HG02610 (cell line): ENCODE measurements around the gene SLC6A12.

Source experiments
- ATAC-seq: cut with Tn5 transposase; IDR thresholded peaks from one replicate; pipeline ENCODE4 v1.9.1; 2021; ENCODE audit warnings: mild to moderate bottlenecking, moderate library complexity; ENCODE audit not compliant: unreplicated experiment

The SLC6A12 gene

GRCh38 chr12:214003-214741, at the start of gene SLC6A12:
TSS of gene SLC6A12 (minus strand) at chr12:214157. CDS start at chr12:209986, 4,171 bp downstream.
- ATAC-seq, result no peak

GRCh38 chr12:263574-263973, 49.6 kb upstream of the SLC6A12 start:
- no peak for ATAC-seq

DNA sequence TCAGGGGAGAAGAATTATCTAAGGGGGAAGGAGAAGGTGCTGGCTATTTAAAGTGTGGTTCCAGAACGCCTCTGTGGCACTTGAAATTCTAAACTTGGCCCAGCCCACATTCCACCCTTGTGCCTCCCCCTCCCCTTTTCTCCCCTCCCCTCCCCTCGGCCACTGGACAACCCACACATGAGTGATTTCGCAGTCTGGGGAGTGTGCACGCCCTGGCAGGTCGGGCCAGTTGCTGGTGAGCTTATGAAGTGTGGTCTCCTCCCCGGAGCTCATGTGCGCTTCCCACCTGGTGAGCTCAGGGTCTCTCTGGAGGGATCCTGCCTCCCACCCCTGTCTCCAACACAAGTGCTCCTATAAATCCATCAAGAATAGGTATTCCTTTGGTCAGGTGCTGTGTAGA, 48.9 kb upstream of the SLC6A12 start, which contains the start of gene SLC6A13:
SLC6A13 (minus strand) TSS at position 20 of the 400 bp plus-strand sequence. CDS start 2,784 bp downstream, outside the sequence.
- no peak for ATAC-seq

GRCh38 chr12:262113-262512, 48.2 kb upstream of the SLC6A12 start:
- no peak for ATAC-seq

DNA sequence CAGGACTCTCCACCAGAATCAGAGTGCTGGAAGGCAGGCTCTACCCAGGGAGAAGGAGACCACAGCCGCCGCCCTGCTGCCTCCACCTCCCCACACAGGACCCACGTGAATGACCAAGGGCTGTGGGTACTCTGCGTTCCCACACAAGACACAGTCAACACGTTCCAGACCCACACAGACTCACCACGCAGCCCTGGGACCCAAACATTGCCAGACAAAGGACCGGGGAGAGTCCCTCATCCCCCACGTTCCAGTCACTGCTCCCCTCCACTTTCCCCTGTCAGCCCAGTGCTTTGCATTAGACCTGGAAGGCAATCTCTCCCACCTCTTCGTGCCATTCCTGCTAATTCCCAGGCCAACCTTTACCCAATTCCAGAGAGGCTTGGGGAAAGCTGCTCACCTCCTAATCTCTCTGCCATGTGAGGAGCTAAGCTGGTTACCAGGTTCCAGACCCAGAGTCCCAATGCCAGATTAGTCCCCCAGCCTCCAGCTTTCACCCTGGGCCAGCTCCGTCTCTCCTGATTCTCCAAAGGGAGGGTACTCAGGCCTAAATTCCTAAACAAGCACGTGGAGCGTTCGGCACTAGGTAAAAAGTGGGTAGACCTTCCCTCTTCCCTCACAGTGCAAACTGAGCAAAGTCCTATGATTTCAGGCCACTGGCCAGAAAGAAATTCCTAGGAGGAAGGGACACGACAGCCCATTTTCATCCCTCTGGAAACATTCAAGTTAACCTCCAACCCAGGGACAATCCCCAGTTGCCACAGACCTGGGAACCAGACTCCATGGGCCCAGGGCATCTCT, 43.8 kb upstream of the SLC6A12 start:
- ATAC-seq, result no peak

- ATAC-seq, result no peak
These were observed 43.0 kb upstream of the SLC6A12 start for GRCh38 chr12:256958-257357.

- ATAC-seq, result no peak
These were observed 42.3 kb upstream of the SLC6A12 start for GRCh38 chr12:256225-256624.

GRCh38 chr12:254912-255311, 41.0 kb upstream of the SLC6A12 start:
- ATAC-seq, result no peak

DNA sequence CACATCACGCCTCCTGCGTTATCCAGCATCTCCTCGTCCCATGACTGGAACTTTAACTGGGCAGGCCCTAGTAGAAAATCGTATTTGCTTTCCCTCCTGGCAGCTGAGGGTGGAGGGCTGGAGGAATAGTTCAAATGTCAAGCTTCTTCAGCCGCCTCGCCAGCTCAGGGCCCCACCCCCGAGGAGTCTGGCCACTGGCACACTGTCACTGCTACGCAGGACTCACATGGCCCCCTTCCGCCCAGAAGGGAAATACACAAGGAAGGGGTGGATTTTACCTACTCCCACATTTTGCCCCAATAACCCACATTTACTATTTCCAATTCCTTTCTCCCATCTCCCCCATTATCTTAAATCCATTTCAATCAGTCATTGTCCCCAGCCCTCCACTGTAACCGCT, 40.1 kb upstream of the SLC6A12 start:
- ATAC-seq, result no peak

DNA sequence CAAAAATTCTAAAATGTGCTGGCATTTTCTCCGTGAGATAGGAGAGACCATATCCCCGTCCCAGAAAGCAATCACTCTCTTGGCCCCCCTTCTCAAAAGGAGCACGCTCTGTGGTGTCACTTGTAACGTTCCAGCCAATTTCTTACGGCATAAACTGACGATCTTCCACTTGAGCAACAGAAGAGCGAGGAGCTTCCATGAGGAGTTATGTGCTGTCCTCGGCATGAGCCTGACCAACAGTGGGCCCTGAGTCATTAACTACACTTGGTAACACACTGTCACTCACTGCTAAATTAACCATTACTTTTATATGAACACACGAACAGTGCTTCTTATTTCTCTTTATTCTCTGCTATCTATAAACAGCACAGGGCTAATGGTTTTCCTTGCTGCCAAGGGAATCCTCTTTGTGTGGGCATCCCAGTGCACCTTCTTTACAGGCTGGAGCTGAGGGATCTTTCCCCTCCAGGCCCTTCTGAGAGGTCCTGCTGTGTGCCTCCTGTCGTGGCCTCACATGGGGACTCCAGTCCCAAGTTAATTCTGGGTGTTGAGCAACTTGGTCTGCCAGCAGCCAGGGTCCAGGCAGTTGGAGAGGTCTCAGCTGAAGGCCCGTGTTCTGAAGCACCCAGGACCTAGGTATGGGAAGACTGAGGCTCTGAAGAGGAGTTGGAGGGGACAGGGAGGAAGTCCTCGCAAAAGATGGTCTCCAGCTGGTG, 39.3 kb upstream of the SLC6A12 start:
- no peak for ATAC-seq

- no peak for ATAC-seq
These were observed 38.7 kb upstream of the SLC6A12 start for GRCh38 chr12:252636-253035.

DNA sequence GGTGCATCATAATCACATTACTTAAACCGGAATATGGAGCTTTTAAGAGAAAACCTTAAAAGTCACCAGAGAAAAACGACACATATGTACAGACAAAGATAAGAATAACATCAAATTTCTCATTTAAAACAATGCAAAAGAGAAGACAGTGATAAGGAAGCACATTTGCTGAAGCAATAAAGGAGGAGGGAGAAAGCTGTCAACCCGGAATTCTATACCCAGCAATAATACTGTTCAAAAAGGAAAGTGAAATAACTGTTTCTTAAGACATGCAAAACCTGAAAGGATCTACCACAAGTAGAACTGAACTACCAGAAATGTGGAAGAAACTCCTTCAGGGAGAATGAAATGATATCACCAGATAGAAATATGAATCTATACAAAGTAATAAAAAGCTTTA, 33.3 kb upstream of the SLC6A12 start:
- no peak for ATAC-seq

DNA sequence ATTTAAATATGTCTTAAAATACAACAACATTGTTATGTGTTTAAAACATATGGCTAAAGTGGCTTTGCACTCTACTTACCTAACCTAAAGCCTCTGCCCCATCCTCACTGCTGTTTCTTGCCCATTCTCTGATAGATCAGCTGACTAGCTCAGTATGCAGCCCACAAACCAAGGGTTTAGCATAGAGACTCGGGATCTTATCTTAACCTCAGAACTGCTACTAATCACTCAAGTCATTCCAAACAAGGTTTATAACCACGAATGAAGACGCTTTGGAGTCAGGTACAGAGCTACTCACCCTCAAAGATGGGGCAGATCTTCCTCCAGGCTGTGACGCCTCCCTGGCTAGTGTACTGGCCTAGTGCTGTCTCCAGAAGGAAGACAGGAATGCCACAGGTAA, 29.4 kb upstream of the SLC6A12 start:
- no peak for ATAC-seq

DNA sequence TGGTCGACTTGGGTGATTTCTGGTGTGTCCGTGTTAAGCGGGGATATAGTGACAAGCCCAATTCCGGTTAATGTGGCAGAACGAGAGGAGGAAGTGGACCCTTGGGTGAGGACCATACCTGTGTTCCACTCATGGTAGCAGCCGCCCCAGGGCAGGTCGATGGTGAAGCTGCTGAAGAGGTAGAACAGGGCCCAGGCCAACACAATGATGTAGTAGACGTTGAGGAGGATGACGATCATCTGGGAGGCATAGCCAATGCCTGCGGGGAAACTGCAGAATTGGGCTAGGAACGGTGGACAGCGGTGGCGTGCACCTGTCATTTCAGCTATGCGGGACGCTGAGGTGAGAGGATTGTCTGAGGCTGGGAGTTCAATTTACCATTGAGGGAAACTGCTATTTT, 28.5 kb upstream of the SLC6A12 start:
- ATAC-seq, result no peak

DNA sequence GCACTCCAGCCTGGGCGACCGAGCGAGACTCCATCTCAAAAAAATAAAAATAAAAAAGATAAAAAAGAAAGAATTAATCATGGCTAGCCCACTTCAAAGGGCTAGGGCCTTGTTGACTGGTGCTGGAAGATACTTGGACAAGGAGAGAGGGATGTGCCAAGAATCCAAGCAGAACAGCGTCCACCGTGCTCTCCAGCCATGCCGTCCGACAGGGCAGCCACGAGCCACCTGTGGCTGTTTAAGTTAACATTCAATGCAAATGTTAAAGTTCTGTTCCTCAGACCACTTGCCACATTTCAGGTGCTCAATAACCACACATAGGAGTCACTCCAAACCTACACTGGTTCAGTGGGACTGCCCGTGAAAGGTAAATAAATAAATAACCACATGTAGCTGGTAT, 27.3 kb upstream of the SLC6A12 start:
- ATAC-seq, result no peak

GRCh38 chr12:240566-240965, 26.6 kb upstream of the SLC6A12 start:
- no peak for ATAC-seq

GRCh38 chr12:238736-239398, 24.9 kb upstream of the SLC6A12 start:
- ATAC-seq, result no peak

DNA sequence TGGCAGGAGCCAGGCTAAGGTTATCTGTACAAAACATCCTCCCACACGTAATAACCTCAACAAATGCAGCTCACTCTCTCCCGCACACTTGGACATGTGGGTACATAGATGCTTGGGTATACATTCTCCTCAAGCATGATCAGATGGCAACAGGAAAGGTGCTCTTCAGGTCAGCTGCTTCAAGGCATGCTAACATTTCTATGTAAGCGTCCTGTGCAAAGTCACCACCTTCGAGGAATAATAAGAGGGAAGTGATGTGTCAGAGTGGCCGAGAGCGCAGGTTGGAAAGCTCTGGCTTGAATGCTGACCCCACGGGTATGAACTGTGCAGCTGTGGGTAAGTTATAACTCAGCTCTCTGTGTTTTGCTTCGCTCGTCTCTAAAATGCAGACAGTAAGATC, 24.2 kb upstream of the SLC6A12 start:
- no peak for ATAC-seq

DNA sequence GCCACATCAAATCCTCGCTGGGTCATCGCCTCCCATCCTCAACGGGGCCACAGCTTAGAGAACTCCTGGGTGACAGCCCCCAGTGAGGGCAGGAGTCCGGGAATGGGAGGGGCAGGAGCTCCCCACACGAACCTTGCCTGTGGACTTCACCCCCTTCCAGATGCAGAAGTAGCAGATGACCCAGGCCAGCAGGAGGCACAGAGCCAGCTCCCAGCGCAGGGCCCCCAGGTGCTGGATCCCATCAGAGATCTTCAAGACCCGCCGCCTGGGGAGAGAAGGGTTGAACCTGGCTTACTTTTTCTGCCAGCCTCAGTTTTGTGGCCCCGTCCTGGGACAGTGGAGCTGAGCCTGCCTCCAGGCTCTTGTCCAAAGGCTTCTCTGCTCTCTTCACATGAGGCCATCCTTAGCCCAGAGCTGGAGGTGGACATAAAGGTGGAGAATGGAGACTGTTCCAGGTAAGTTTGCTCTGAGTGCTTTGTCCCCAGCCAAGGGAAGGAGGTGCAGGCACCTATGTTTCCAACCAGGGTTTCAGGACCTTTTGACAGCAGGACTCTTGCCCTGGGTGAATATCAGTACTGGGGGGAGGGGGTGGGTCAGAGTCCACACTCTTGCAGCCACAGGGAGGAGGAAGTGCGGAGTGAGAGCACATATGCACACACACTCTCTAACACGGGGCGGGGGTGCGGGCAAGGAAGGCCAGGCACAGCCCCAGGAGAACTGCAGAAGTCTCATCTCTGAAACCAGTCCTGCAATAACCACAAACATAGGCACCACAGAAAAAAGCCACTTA, 23.3 kb upstream of the SLC6A12 start:
- no peak for ATAC-seq

GRCh38 chr12:236445-236844, 22.5 kb upstream of the SLC6A12 start:
- ATAC-seq, result no peak
